K562 (cell line): Measurements from ENCODE around the gene MED15.

Source experiments
- KDM1A ChIP-seq, 2 experiments: fragments of 450-650 bp; IDR thresholded peaks; 2 replicates each; pipeline ENCODE4 v1.6.1; 2016; ENCODE audit warnings: mild to moderate bottlenecking in 2 of 2
- TF ChIP-seq, protein P1 (sequence below): fragments of 450-650 bp; IDR thresholded peaks from 2 replicates; pipeline ENCODE4 v1.6.1; 2016; ENCODE audit warnings: borderline replicate concordance
- TF ChIP-seq, protein P2 (sequence below): fragments of 200-800 bp; sonication (Bioruptor generic); IDR thresholded peaks from 2 replicates; pipeline ENCODE4 v1.6.1; 2017; ENCODE audit warnings: missing genetic modification characterization, missing compliant biosample characterization

DNA sequence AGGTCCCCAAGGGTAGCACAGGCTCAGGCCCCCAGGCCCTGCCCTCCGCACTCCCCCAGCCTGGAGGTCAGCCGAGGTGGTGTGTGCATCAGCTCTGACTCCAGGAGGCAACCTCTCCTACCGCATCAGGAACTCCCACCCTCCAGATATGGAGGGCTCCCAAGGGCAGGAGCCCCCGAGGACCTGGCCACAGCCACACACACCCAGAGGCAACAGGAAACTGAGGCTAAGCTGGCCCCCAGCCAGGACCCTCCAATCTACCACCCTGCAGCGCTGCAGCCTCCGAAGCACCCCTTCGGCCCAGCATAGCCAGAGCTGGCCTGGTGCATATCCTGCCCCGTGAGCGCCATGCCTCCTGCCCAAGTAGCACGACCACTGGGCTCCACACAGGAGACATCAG, 104.0 kb downstream of the MED15 start:
- TF ChIP-seq, protein P1, sequence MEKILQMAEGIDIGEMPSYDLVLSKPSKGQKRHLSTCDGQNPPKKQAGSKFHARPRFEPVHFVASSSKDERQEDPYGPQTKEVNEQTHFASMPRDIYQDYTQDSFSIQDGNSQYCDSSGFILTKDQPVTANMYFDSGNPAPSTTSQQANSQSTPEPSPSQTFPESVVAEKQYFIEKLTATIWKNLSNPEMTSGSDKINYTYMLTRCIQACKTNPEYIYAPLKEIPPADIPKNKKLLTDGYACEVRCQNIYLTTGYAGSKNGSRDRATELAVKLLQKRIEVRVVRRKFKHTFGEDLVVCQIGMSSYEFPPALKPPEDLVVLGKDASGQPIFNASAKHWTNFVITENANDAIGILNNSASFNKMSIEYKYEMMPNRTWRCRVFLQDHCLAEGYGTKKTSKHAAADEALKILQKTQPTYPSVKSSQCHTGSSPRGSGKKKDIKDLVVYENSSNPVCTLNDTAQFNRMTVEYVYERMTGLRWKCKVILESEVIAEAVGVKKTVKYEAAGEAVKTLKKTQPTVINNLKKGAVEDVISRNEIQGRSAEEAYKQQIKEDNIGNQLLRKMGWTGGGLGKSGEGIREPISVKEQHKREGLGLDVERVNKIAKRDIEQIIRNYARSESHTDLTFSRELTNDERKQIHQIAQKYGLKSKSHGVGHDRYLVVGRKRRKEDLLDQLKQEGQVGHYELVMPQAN: no peak
- TF ChIP-seq, protein P2, sequence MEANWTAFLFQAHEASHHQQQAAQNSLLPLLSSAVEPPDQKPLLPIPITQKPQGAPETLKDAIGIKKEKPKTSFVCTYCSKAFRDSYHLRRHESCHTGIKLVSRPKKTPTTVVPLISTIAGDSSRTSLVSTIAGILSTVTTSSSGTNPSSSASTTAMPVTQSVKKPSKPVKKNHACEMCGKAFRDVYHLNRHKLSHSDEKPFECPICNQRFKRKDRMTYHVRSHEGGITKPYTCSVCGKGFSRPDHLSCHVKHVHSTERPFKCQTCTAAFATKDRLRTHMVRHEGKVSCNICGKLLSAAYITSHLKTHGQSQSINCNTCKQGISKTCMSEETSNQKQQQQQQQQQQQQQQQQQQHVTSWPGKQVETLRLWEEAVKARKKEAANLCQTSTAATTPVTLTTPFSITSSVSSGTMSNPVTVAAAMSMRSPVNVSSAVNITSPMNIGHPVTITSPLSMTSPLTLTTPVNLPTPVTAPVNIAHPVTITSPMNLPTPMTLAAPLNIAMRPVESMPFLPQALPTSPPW (CRISPR knock-in tag): no peak
- TF ChIP-seq KDM1A (IDR thresholded peaks at IDR 0.05): no peak
